Choroid plexus epithelial cell (primary cell): ENCODE results near the gene SLC36A1.
A peak's percentile ranks its signal among the peaks of the same experiment; 100 is the strongest.

Experiments
- DNase-seq: peaks from one replicate; pipeline ENCODE4 v3.0.0-alpha.2; 2010; ENCODE audit warnings: low read depth
- H3K4me3 ChIP-seq: 2 replicates; pipeline ENCODE4 v1.5.1; 2011; ENCODE audit warnings: low read depth, mild to moderate bottlenecking, control low read depth, low read length, moderate library complexity
- TF ChIP-seq, protein P1 (sequence below): conservative IDR thresholded peaks from 2 replicates; pipeline ENCODE4 v1.5.1; 2011; ENCODE audit warnings: low read depth, mild to moderate bottlenecking, control low read depth, inconsistent platforms, low read length, moderate library complexity

SLC36A1 gene

DNA sequence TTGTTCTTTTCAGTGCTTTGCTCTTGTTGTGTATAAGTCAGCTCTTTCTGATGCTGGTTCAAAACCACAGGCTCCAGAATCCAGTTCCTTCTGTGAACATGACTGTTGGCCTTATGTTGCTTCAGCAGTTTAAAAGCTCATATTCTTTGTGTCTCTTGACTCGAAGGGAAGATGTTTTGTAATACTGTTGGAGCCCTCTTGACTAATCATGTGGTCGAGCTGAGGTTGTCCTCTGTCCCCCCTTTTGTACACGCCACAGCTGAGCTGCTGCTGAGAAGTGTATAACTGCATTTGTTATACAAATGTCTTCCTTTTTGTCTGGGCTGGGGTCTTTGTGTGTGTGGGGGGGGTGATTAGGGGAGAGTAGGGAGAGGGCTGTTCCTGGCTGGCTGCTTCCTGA is 35.8 kb downstream of the SLC36A1 start:
- TF ChIP-seq, protein P1, sequence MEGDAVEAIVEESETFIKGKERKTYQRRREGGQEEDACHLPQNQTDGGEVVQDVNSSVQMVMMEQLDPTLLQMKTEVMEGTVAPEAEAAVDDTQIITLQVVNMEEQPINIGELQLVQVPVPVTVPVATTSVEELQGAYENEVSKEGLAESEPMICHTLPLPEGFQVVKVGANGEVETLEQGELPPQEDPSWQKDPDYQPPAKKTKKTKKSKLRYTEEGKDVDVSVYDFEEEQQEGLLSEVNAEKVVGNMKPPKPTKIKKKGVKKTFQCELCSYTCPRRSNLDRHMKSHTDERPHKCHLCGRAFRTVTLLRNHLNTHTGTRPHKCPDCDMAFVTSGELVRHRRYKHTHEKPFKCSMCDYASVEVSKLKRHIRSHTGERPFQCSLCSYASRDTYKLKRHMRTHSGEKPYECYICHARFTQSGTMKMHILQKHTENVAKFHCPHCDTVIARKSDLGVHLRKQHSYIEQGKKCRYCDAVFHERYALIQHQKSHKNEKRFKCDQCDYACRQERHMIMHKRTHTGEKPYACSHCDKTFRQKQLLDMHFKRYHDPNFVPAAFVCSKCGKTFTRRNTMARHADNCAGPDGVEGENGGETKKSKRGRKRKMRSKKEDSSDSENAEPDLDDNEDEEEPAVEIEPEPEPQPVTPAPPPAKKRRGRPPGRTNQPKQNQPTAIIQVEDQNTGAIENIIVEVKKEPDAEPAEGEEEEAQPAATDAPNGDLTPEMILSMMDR = no peak
- H3K4me3 ChIP-seq = no peak overlapping the region
- peak; percentile 86 for DNase-seq

GRCh38 chr5:151483647-151484046 is 36.2 kb downstream of the SLC36A1 start:
- no peak overlapping the region for H3K4me3 ChIP-seq
- TF ChIP-seq, protein P1 = no peak
- no peak for DNase-seq

- TF ChIP-seq, protein P1 = no peak
- DNase-seq = no peak
- no peak overlapping the region for H3K4me3 ChIP-seq
Observed at GRCh38 chr5:151487544-151487943, 40.1 kb downstream of the SLC36A1 start.

- no peak overlapping the region for H3K4me3 ChIP-seq
- no peak for DNase-seq
- TF ChIP-seq, protein P1 = no peak
Observed at GRCh38 chr5:151490627-151491026, 43.2 kb downstream of the SLC36A1 start.

DNA sequence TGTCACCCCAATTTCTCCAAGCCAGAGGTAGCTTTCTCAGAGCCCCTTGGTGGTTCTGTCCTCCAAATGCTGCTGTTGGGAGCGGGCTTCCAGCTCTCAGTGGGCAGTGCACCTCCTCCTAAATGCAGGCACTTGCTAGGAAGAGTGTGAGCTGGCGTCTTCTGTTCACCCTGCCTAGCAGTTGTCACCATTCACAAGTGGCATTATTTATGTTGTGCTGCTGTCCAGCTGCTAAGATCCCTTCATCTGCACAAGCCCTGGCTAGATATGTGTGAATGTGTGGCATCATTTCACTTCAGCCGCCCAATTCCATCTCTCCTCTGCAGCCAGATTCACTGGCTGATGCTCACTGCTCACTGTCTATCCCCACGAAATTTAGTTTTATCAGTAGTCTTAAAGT is 43.7 kb downstream of the SLC36A1 start:
- no peak for DNase-seq
- H3K4me3 ChIP-seq = no peak overlapping the region
- TF ChIP-seq, protein P1 = no peak

GRCh38 chr5:151492729-151493128 is 45.3 kb downstream of the SLC36A1 start:
- H3K4me3 ChIP-seq = no peak overlapping the region
- peak; percentile 71 for DNase-seq
- TF ChIP-seq, protein P1 = peak; percentile 10

DNA sequence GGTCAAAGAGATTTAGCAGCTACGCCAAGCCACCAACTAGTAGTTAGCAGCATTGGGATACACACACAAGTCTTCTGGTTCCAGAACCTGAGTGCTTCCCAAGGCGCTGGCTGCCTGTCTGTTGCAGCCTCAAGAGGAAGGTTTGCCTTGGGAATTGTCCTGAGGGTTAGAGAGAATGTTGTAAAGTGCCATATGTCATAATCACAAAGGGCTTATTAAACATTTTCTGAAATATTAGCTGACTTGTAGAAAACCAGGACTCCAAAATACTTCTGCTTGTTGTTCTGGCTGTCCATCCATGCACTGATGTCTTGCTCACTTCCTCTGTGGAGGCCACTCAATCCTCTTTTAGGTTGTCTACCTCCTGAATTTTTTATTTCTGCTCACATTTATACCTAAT is 46.3 kb downstream of the SLC36A1 start:
- no peak overlapping the region for H3K4me3 ChIP-seq
- DNase-seq = no peak
- TF ChIP-seq, protein P1 = no peak
